GM10266 (cell line): Measurements from ENCODE around the gene PDCD4.

Experiments used
- DNase-seq: peaks from one replicate; pipeline ENCODE4 v3.0.0; 2012; ENCODE audit errors: extremely low spot score
- CTCF ChIP-seq: IDR thresholded peaks from 2 replicates; pipeline ENCODE4 v1.5.1; 2012; ENCODE audit warnings: mild to moderate bottlenecking, low read depth; ENCODE audit not compliant: control insufficient read depth, insufficient read depth; ENCODE audit errors: missing control alignments

The PDCD4 gene

GRCh38 chr10:110867807-110868465 lies 3.8 kb upstream of the PDCD4 start:
- DNase-seq, result no peak

GRCh38 chr10:110868981-110869380 lies 2.7 kb upstream of the PDCD4 start:
- DNase-seq, result no peak
- no peak for TF ChIP-seq CTCF

More at GRCh38 chr10:110867807-110868465, 3.8 kb upstream of the PDCD4 start:
- no peak for TF ChIP-seq CTCF

GRCh38 chr10:110870823-110871297 lies 868 bp upstream of the PDCD4 start:
- DNase-seq, result no peak
- TF ChIP-seq CTCF, result no peak

- DNase-seq, result peak; percentile 46
- peak; percentile 3 for TF ChIP-seq CTCF
Observed at GRCh38 chr10:110872145-110872983, 636 bp downstream of the PDCD4 start.

GRCh38 chr10:110872984-110873923 lies 1.5 kb downstream of the PDCD4 start:
- DNase-seq, result no peak

GRCh38 chr10:110873951-110874350 lies 2.2 kb downstream of the PDCD4 start:
- no peak for DNase-seq
- no peak for TF ChIP-seq CTCF

More at GRCh38 chr10:110872984-110873923, 1.5 kb downstream of the PDCD4 start:
- no peak for TF ChIP-seq CTCF
